ENCODE data around the gene PTPRN2.

The PTPRN2 gene

DNA sequence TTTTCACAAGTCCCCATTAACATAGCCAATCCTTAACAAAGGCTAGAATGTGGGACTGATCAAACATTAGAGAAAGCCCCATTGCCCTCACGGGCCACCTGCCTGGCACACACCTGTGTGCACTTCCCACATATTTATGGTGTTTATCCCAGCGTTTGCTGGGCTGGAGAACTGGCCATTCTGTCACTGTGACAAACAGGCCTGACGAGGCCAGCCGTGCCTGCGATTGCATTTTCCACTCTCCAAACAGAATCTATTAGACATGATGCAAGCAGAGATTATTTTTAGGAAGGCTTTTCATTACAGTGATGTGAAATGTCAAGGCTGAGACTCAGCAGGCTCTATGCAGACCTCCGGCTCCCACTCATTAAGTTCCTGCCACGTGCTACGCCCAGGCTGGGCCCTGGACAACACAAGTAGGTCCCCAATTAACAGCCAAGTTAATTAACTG is 20.4 kb downstream of the PTPRN2 start:
- Mint-ChIP-seq H3K4me1 (no peaks in the 10 kb centered on the region), H3K27me3 (peaks cover 42% of the 10 kb centered on the region), H3K36me3 (ENCODE audit: insufficient read depth) (peaks cover 3% of the 10 kb centered on the region), H3K9me3 (no peaks in the 10 kb centered on the region), H3K27ac (ENCODE audit: low read depth) (no peak overlapping the region), H3K4me3 (no peak overlapping the region)
- DNase-seq (ENCODE audit: low spot score in 2 of 2) (no peak), ATAC-seq (replicated peaks; ENCODE audit: extremely low read depth, poor library complexity, severe bottlenecking) (no peak)

DNA sequence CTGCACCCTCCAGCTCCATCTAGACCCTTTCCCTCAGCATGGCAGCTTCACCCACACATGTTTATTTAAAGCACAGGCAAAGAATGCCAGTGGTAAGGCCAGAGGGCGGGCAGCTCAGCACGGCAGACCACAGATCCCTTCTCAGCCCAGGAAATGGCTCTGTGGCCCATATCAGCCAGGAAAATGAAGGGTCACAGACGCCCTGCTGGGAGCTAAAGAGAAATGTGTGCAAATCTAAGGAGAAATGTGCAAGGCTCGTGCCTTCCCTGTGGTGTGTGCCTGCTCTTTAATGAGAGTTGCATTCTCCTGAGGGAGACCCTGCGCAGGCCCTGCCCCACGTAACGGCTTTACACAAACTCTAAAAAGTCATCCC is 23.0 kb downstream of the PTPRN2 start:
- no peak overlapping the region for H3K4me3 Mint-ChIP-seq
- no peak for DNase-seq (ENCODE audit: low spot score in 2 of 2)
- H3K36me3 Mint-ChIP-seq (ENCODE audit: insufficient read depth), result peaks cover 3% of the 10 kb centered on the region
- no peak overlapping the region for H3K27ac Mint-ChIP-seq (ENCODE audit: low read depth)
- no peak for ATAC-seq (replicated peaks; ENCODE audit: extremely low read depth, poor library complexity, severe bottlenecking)
- peaks cover 50% of the 10 kb centered on the region for H3K27me3 Mint-ChIP-seq
- no peaks in the 10 kb centered on the region for H3K4me1 Mint-ChIP-seq
- H3K9me3 Mint-ChIP-seq, result no peaks in the 10 kb centered on the region

DNA sequence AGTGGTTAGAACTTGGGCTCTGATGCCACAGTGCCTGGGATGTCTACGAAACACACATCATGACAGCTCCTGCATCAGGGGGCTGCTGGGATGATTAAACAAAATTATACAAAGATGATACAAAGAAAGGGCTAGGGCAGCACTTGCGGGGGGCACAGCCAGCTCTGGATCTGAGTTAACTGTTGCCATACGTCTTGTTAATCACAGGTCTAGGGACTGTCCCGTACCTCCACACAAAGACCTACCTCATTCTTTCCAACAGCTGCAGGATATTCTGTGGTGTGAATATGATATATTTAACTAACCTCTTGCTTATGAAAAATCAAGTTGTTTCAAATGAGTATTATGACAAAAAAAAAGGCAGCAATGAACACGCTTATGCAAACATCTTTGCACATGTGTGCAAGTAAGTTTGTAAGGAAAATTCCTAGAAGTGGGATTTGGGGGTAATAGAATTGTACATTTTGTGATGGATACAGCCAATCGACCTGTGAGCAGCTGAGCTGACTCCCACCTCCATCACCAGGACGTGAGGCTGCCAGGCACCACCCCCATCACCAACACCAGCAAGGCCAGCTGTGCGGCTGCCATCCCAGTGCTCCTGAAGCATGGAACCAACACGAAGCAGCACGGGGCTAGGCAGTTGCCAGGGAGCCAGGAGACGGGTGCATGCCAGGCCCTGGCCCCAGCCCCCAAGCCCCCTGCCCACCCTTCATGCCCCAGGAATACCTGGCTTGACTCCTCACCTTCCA is 23.5 kb downstream of the PTPRN2 start:
- no peak for ATAC-seq (replicated peaks; ENCODE audit: extremely low read depth, poor library complexity, severe bottlenecking)
- H3K36me3 Mint-ChIP-seq (ENCODE audit: insufficient read depth), result peaks cover 3% of the 10 kb centered on the region
- no peak for DNase-seq (ENCODE audit: low spot score in 2 of 2)
- H3K9me3 Mint-ChIP-seq, result no peaks in the 10 kb centered on the region
- H3K27me3 Mint-ChIP-seq, result peaks cover 53% of the 10 kb centered on the region
- H3K4me1 Mint-ChIP-seq, result no peaks in the 10 kb centered on the region
- H3K27ac Mint-ChIP-seq (ENCODE audit: low read depth), result no peak overlapping the region
- no peak overlapping the region for H3K4me3 Mint-ChIP-seq

DNA sequence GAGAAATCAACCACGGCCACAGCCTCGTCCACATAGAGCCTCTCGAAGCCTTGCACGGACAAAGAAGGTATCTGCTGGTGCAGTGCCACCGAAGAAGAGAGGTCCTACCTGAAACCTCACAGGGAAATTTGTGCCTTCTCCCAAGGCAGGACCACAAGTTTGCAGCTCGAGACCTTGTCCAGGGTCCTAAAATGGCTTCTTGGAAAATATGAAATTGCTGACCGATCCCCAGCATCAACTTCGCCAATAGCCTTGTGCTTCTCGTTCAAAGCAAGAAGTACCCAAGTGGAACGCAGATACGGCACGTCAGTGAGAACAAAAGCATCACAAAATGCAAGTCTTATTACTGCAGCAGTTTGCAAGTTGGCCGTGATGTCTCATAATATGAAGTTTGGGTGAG is 24.6 kb downstream of the PTPRN2 start:
- Mint-ChIP-seq H3K36me3 (ENCODE audit: insufficient read depth) (peaks cover 3% of the 10 kb centered on the region), H3K27me3 (peaks cover 53% of the 10 kb centered on the region), H3K4me3 (no peak overlapping the region), H3K27ac (ENCODE audit: low read depth) (no peak overlapping the region), H3K4me1 (no peaks in the 10 kb centered on the region), H3K9me3 (no peaks in the 10 kb centered on the region)
- ATAC-seq (replicated peaks; ENCODE audit: extremely low read depth, poor library complexity, severe bottlenecking) (no peak), DNase-seq (ENCODE audit: low spot score in 2 of 2) (no peak)

DNA sequence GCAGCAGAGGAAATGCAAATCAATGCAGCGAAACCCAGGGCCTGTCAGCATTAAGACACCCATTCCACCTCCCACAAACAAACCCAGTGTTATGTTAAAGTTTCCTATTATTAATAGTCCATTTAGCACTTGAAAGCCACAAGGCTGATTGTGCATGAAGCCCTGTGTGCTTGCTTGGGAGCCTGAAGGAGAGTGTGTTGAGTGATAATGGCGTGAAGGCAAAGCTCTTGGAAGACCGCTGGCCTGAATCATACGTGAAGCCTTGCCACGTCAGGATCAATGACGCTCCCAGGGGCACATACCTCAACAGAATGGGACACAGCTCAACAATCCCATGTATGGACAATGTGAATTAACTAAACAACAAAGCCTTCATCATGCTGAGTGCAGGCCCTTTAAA is 25.1 kb downstream of the PTPRN2 start:
- peaks cover 53% of the 10 kb centered on the region for H3K27me3 Mint-ChIP-seq
- no peak overlapping the region for H3K27ac Mint-ChIP-seq (ENCODE audit: low read depth)
- no peak overlapping the region for H3K4me3 Mint-ChIP-seq
- peaks cover 3% of the 10 kb centered on the region for H3K36me3 Mint-ChIP-seq (ENCODE audit: insufficient read depth)
- H3K9me3 Mint-ChIP-seq, result no peaks in the 10 kb centered on the region
- H3K4me1 Mint-ChIP-seq, result no peaks in the 10 kb centered on the region
- ATAC-seq (replicated peaks; ENCODE audit: extremely low read depth, poor library complexity, severe bottlenecking) (no peak), DNase-seq (ENCODE audit: low spot score in 2 of 2) (no peak)

DNA sequence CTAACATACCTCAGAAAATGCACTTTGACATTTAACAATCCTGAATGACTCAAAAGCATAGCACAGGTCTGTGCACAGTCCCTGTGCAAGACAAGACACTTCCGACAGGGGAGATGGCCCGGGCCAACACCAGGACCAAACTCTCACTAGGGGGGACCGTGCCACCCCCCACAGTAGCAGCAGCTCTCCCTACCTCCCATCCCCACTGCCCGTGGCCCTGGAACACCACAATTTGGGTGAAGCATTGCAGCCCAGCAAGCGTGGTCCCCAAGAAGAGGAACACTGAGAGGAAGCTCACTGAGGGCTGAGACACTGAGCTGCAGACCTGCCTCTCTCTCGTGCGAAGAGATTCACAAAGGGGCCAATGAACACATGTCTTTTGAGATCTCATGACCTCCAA is 26.0 kb downstream of the PTPRN2 start:
- Mint-ChIP-seq H3K27ac (ENCODE audit: low read depth) (no peak overlapping the region), H3K36me3 (ENCODE audit: insufficient read depth) (peaks cover 3% of the 10 kb centered on the region), H3K4me1 (no peaks in the 10 kb centered on the region), H3K27me3 (peaks cover 53% of the 10 kb centered on the region), H3K9me3 (no peaks in the 10 kb centered on the region), H3K4me3 (no peak overlapping the region)
- ATAC-seq (replicated peaks; ENCODE audit: extremely low read depth, poor library complexity, severe bottlenecking), result no peak
- no peak for DNase-seq (ENCODE audit: low spot score in 2 of 2)

DNA sequence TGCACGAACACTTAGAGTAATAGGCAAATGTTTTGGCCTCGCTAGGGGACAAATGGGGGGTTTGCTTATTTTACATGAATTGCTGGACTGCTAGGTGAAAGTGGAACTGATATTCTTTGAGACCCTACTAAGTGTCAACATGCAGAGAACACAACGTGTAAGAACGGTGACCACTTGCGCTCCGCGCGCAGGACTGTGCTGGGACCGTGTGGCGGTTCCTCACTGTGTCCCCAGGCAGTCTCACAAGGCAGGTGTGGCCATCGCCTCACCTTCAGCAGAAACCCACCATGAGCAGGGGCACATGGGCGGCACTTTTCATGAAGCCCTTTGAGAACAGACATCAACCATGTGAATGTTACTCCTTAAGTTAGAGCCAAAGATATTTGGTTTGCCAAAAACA is 27.2 kb downstream of the PTPRN2 start:
- Mint-ChIP-seq H3K27me3 (peaks cover 46% of the 10 kb centered on the region), H3K4me3 (no peak overlapping the region), H3K9me3 (no peaks in the 10 kb centered on the region), H3K36me3 (ENCODE audit: insufficient read depth) (peaks cover 3% of the 10 kb centered on the region), H3K4me1 (no peaks in the 10 kb centered on the region), H3K27ac (ENCODE audit: low read depth) (no peak overlapping the region)
- no peak for DNase-seq (ENCODE audit: low spot score in 2 of 2)
- no peak for ATAC-seq (replicated peaks; ENCODE audit: extremely low read depth, poor library complexity, severe bottlenecking)

DNA sequence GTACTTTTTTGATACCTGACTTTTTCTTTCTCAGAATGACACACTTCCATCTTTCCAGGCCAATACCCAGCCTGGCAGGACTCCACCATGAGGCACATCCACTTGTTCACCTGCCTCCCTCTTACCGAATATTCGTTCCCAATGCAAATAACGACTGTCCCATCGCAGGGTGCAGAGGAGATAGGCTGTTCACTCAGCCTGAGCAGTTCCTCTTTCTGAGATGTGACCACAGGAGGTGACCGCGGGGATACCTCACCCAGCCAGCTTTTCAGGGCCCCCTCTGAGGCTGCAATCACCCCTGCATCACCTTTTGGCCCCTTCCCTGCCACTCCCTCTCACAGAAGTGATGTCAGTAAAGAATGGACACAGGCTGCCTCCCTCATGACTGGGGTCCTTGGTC is 28.3 kb downstream of the PTPRN2 start:
- Mint-ChIP-seq H3K27ac (ENCODE audit: low read depth) (no peak overlapping the region), H3K4me3 (no peak overlapping the region), H3K4me1 (no peaks in the 10 kb centered on the region), H3K36me3 (ENCODE audit: insufficient read depth) (no peaks in the 10 kb centered on the region), H3K9me3 (no peaks in the 10 kb centered on the region), H3K27me3 (peaks cover 35% of the 10 kb centered on the region)
- ATAC-seq (replicated peaks; ENCODE audit: extremely low read depth, poor library complexity, severe bottlenecking) (no peak), DNase-seq (ENCODE audit: low spot score in 2 of 2) (no peak)

DNA sequence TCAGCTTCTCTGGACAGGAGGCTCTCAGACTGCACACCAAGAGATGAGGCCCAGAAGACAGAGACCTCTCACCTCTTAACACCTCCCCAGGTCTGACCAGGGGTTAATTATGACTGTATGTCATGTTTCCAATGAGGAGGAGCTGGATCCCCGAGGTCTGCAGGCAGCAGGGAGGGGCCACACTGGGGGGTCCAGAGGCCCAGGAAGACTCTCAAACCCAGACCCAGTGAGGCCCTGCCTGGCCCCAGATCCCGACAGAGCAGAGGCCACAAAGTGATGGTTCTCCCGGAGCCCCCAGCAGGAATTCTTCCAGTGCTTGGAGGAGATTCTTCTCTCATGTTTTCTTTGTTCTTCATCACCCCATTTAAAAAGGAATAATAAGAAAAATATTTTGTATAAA is 28.8 kb downstream of the PTPRN2 start:
- Mint-ChIP-seq H3K4me1 (no peaks in the 10 kb centered on the region), H3K4me3 (no peak overlapping the region), H3K9me3 (no peaks in the 10 kb centered on the region), H3K27me3 (peaks cover 32% of the 10 kb centered on the region), H3K27ac (ENCODE audit: low read depth) (no peak overlapping the region), H3K36me3 (ENCODE audit: insufficient read depth) (no peaks in the 10 kb centered on the region)
- no peak for ATAC-seq (replicated peaks; ENCODE audit: extremely low read depth, poor library complexity, severe bottlenecking)
- DNase-seq (ENCODE audit: low spot score in 2 of 2), result no peak

DNA sequence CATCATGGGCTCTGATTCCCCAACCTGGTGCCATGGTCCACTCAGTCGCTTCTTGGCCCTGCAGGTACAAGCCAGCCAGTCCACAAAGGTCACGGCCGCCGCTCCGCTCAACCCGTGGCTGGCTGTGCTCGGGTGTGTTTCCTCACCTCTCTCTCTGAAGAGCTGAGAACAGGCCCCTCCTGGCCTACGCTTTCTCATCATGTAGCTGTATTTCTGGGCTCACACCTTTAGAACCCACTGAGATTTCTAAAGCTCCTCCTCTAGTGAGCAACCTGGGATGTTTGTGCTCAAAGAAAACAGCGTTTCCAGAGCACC is 30.2 kb downstream of the PTPRN2 start:
- H3K4me3 Mint-ChIP-seq, result no peak overlapping the region

DNA sequence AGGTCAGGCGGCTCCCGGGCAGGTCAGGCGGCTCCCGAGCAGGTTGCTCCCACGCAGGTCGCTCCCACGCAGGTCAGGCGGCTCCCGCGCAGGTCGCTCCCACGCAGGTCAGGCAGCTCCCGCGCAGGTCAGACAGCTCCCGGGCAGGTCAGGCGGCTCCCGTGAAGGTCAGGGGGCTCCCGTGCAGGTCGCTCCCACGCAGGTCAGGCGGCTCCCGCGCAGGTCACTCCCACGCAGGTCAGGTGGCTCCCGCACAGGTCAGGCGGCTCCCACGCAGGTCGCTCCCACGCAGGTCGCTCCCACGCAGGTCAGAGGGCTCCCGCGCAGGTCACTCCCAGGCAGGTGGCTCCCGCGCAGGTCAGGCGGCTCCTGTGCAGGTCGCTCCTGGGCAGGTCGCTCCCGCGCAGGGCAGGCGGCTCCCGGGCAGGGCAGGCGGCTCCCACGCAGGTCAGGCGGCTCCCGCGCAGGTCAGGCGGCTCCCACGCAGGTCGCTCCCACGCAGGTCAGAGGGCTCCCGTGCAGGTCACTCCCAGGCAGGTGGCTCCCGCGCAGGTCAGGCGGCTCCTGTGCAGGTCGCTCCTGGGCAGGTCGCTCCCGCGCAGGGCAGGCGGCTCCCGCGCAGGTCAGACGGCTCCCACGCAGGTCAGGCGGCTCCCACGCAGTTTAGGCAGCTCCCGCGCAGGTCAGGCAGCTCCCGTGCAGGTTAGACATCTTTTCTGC is 30.7 kb downstream of the PTPRN2 start:
- Mint-ChIP-seq H3K4me3 (no peak overlapping the region), H3K27me3 (peaks cover 24% of the 10 kb centered on the region), H3K9me3 (no peaks in the 10 kb centered on the region)

More for the DNA sequence above, 30.2 kb downstream of the PTPRN2 start:
- H3K27ac Mint-ChIP-seq (ENCODE audit: low read depth), result no peak overlapping the region
- no peaks in the 10 kb centered on the region for H3K9me3 Mint-ChIP-seq
- no peaks in the 10 kb centered on the region for H3K4me1 Mint-ChIP-seq
- H3K27me3 Mint-ChIP-seq, result peaks cover 29% of the 10 kb centered on the region
- no peaks in the 10 kb centered on the region for H3K36me3 Mint-ChIP-seq (ENCODE audit: insufficient read depth)
- ATAC-seq (replicated peaks; ENCODE audit: extremely low read depth, poor library complexity, severe bottlenecking) (no peak), DNase-seq (ENCODE audit: low spot score in 2 of 2) (no peak)

DNA sequence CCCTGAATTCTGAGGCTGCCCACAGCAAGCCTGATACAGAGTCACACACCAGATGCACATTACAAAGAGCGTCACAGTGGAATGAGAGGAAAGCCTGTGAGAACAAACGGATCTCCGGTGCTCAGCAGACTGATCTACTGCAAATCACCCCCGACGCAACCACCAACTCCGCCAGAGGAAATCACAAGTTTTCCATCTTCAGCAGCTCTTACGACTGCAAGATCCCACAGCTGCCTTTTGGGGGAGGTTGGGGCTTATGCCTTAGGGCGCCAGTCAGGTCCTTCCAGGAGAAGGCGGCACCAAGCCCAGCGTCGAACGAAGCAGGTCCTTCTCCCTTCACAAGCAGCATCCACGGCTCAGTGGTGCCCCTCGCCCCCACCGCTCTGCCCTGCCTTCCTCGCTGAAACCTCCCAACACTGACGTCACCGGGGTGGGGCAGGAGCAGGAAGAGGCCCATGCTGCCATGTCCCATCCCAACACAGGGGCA is 32.5 kb downstream of the PTPRN2 start:
- DNase-seq (ENCODE audit: low spot score in 2 of 2) (no peak), ATAC-seq (replicated peaks; ENCODE audit: extremely low read depth, poor library complexity, severe bottlenecking) (no peak)
- Mint-ChIP-seq H3K27ac (ENCODE audit: low read depth) (no peak overlapping the region), H3K27me3 (peaks cover 7% of the 10 kb centered on the region), H3K9me3 (no peaks in the 10 kb centered on the region), H3K4me3 (no peak overlapping the region), H3K36me3 (ENCODE audit: insufficient read depth) (no peaks in the 10 kb centered on the region), H3K4me1 (no peaks in the 10 kb centered on the region)

More for the DNA sequence above, 30.7 kb downstream of the PTPRN2 start:
- no peak for ATAC-seq (replicated peaks; ENCODE audit: extremely low read depth, poor library complexity, severe bottlenecking)
- Mint-ChIP-seq H3K4me1 (no peaks in the 10 kb centered on the region), H3K36me3 (ENCODE audit: insufficient read depth) (no peaks in the 10 kb centered on the region), H3K27ac (ENCODE audit: low read depth) (no peak overlapping the region)
- no peak for DNase-seq (ENCODE audit: low spot score in 2 of 2)

DNA sequence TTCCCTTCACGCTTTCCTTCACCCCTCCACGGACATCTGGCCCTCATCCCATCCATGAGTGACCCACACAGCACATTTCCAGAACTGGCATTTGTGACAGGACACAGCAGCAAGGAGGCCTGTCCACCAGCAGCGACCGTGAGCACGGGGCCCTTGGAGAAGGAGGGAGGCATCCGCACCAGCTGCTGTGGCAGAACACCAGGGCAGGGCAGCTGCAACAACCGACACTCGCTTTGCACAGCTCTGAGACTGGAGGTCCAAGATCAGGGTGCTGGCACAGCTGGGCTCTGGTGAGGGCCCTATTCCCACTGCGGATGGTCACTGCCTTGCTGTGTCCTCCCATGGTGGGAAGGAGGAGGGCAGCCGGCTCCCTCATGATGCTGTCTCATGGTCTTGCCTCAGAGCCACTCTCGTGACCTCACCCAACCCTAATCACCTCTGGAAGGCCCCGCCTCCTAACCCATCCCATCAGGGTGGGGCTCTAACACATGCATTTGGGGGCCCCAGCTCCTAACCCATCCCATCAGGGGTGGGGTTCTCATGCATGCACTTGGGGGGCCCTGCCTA is 36.7 kb downstream of the PTPRN2 start:
- H3K4me1 Mint-ChIP-seq, result no peaks in the 10 kb centered on the region
- H3K4me3 Mint-ChIP-seq, result no peak overlapping the region
- H3K9me3 Mint-ChIP-seq, result no peaks in the 10 kb centered on the region
- ATAC-seq (replicated peaks; ENCODE audit: extremely low read depth, poor library complexity, severe bottlenecking) (no peak), DNase-seq (ENCODE audit: low spot score in 2 of 2) (no peak)
- no peaks in the 10 kb centered on the region for H3K27me3 Mint-ChIP-seq
- no peak overlapping the region for H3K27ac Mint-ChIP-seq (ENCODE audit: low read depth)
- no peaks in the 10 kb centered on the region for H3K36me3 Mint-ChIP-seq (ENCODE audit: insufficient read depth)

Data from central memory CD8-positive, alpha-beta T cell (primary cell).